PC-3 (cell line): Measurements from ENCODE around the gene NUTM2F. TPM values are rescaled to one million over a fixed set of nuclear protein-coding genes. Genes with fewer than 3 reads are reported as not detected.
"Not testable (repeated sequence)": the region's sequence is repeated elsewhere in the genome, so short reads cannot be mapped to it uniquely, and the experiment has no call there.

Experiments used
- ATAC-seq: fragments of 200-7000 bp; cut with Tn5 transposase; 2 replicates; pipeline ENCODE4 v1.9.1; 2020; ENCODE audit warnings: mild to moderate bottlenecking, moderate library complexity
- BruUV-seq: library from RNA; stranded (reverse); fragments of 400-500 nt; replicated peaks from 2 replicates; lab custom pipeline; 2021; lab: Mats Ljungman, UMichigan
- CTCF ChIA-PET: fragments of 300-600 bp; sonication (Branson Sonifier 250); formaldehyde crosslinking; loops from one replicate; lab custom pipeline; 2022; ENCODE audit warnings: antibody characterized with exemption; lab: Charles Lee
- POLR2A ChIA-PET: fragments of 300-600 bp; sonication (Branson Sonifier 250); formaldehyde crosslinking; loops from one replicate; lab custom pipeline; 2022; ENCODE audit warnings: antibody characterized with exemption; ENCODE audit not compliant: unreplicated experiment; lab: Charles Lee
- DNase-seq: peaks from one replicate; pipeline ENCODE4 v3.0.0-alpha.2; 2015
- H2AFZ ChIP-seq: fragments of 300-600 bp; sonication (generic); 2 replicates; pipeline ENCODE4 v1.6.0; 2016; ENCODE audit warnings: antibody characterized with exemption, low read length
- H3F3A ChIP-seq: fragments of 300-600 bp; sonication (generic); one replicate; pipeline ENCODE4 v1.6.0; 2017; ENCODE audit warnings: antibody characterized with exemption, low read length, control low read depth, mild to moderate bottlenecking; ENCODE audit not compliant: unreplicated experiment
- H3K27ac ChIP-seq: fragments of 300-600 bp; sonication (generic); 2 replicates; pipeline ENCODE4 v1.5.1; 2016; ENCODE audit warnings: mild to moderate bottlenecking, low read length
- H3K27me3 ChIP-seq: fragments of 300-600 bp; sonication (generic); 2 replicates; pipeline ENCODE4 v1.6.1; 2016; ENCODE audit warnings: low read length, mixed read lengths
- H3K36me3 ChIP-seq: fragments of 300-600 bp; sonication (generic); 2 replicates; pipeline ENCODE4 v1.6.1; 2016; ENCODE audit warnings: low read depth, mixed run types, low read length, mixed read lengths
- H3K4me1 ChIP-seq: fragments of 300-600 bp; sonication (generic); 2 replicates; pipeline ENCODE4 v1.5.1; 2016; ENCODE audit warnings: low read length; ENCODE audit not compliant: insufficient read depth
- H3K4me2 ChIP-seq: fragments of 300-600 bp; sonication (generic); 2 replicates; pipeline ENCODE4 v1.6.0; 2016; ENCODE audit warnings: low read length
- H3K4me3 ChIP-seq: fragments of 300-600 bp; sonication (generic); 2 replicates; pipeline ENCODE4 v1.5.1; 2016; ENCODE audit warnings: mild to moderate bottlenecking, low read length, mixed read lengths
- H3K79me2 ChIP-seq: fragments of 300-600 bp; sonication (generic); 2 replicates; pipeline ENCODE4 v1.6.1; 2017; ENCODE audit warnings: low read length, mixed read lengths
- H3K9ac ChIP-seq: fragments of 300-600 bp; sonication (generic); 2 replicates; pipeline ENCODE4 v1.6.0; 2016; ENCODE audit warnings: mild to moderate bottlenecking, low read length
- H3K9me2 ChIP-seq: fragments of 300-600 bp; sonication (generic); replicated peaks from 2 replicates; pipeline ENCODE4 v1.6.1; 2016; ENCODE audit warnings: mixed run types, low read length, mixed read lengths
- H3K9me3 ChIP-seq: fragments of 300-600 bp; sonication (generic); 2 replicates; pipeline ENCODE4 v1.6.1; 2016; ENCODE audit warnings: low read length, mixed read lengths
- H4K20me1 ChIP-seq: fragments of 300-600 bp; sonication (generic); 2 replicates; pipeline ENCODE4 v1.6.1; 2016; ENCODE audit warnings: low read length, mixed read lengths
- intact Hi-C: fragments of 100-400 bp; cut with micrococcal nuclease; formaldehyde crosslinking; loops from 2 replicates; pipeline ENCODE4 v1.9.0; 2023
- total RNA-seq: library from RNA; depleted of rRNA; stranded (reverse); fragments of >200 nt; gene quantifications from 2 replicates; pipeline ENCODE4 v1.2.3, GENCODE V29; 2014

The NUTM2F gene
- total RNA-seq, 1 experiment from 2014 or later = not detected

- H3K9ac ChIP-seq, CTCF ChIA-PET, intact Hi-C loops, H3K27me3 ChIP-seq, H2AFZ ChIP-seq, H3K4me2 ChIP-seq, H3K36me3 ChIP-seq, H3F3A ChIP-seq, H3K9me2 ChIP-seq, BruUV-seq, H3K4me3 ChIP-seq, H3K27ac ChIP-seq, H3K9me3 ChIP-seq, POLR2A ChIA-PET, DNase-seq, H3K4me1 ChIP-seq, H3K79me2 ChIP-seq, ATAC-seq, H4K20me1 ChIP-seq: not testable (repeated sequence)
Observed at GRCh38 chr9:94357158-94357557, 28.7 kb upstream of the NUTM2F start.

GRCh38 chr9:94351901-94352723, 23.7 kb upstream of the NUTM2F start:
- H3K4me1 ChIP-seq, H3K9ac ChIP-seq, H3K79me2 ChIP-seq, intact Hi-C loops, CTCF ChIA-PET, H3K9me2 ChIP-seq, H3K27me3 ChIP-seq, H3K4me2 ChIP-seq, H3K27ac ChIP-seq, H4K20me1 ChIP-seq, POLR2A ChIA-PET, H3K4me3 ChIP-seq, BruUV-seq, H3K9me3 ChIP-seq, H3K36me3 ChIP-seq, H3F3A ChIP-seq, H2AFZ ChIP-seq: not testable (repeated sequence)
- DNase-seq (peak; percentile 19), ATAC-seq (peak; percentile 33)

- H3K4me3 ChIP-seq, DNase-seq, intact Hi-C loops, H3K79me2 ChIP-seq, CTCF ChIA-PET, H3K27me3 ChIP-seq, H3K36me3 ChIP-seq, POLR2A ChIA-PET, H3K9me3 ChIP-seq, H2AFZ ChIP-seq, H4K20me1 ChIP-seq, BruUV-seq, H3K9me2 ChIP-seq, ATAC-seq, H3K4me2 ChIP-seq, H3K9ac ChIP-seq, H3F3A ChIP-seq, H3K27ac ChIP-seq, H3K4me1 ChIP-seq: not testable (repeated sequence)
Observed at GRCh38 chr9:94348754-94349153, 20.3 kb upstream of the NUTM2F start.

GRCh38 chr9:94347451-94347850, 19.0 kb upstream of the NUTM2F start:
- DNase-seq, H3K4me3 ChIP-seq, H3K27ac ChIP-seq, H3K4me1 ChIP-seq, H3K36me3 ChIP-seq, H3K27me3 ChIP-seq, POLR2A ChIA-PET, H3K9me2 ChIP-seq, H2AFZ ChIP-seq, H3F3A ChIP-seq, BruUV-seq, ATAC-seq, H3K9me3 ChIP-seq, H3K9ac ChIP-seq, H3K79me2 ChIP-seq, H3K4me2 ChIP-seq, CTCF ChIA-PET, H4K20me1 ChIP-seq, intact Hi-C loops: not testable (repeated sequence)

- CTCF ChIA-PET, ATAC-seq, H3F3A ChIP-seq, BruUV-seq, H3K27ac ChIP-seq, H3K27me3 ChIP-seq, intact Hi-C loops, H2AFZ ChIP-seq, H3K36me3 ChIP-seq, H3K79me2 ChIP-seq, H3K4me3 ChIP-seq, H3K9me3 ChIP-seq, H3K9ac ChIP-seq, POLR2A ChIA-PET, H3K9me2 ChIP-seq, H4K20me1 ChIP-seq, H3K4me1 ChIP-seq, H3K4me2 ChIP-seq, DNase-seq: not testable (repeated sequence)
Observed at GRCh38 chr9:94341703-94342102, 13.3 kb upstream of the NUTM2F start.

- H3K4me3 ChIP-seq, H3K4me1 ChIP-seq, H3K9me2 ChIP-seq, CTCF ChIA-PET, POLR2A ChIA-PET, H3K4me2 ChIP-seq, H3F3A ChIP-seq, H3K9me3 ChIP-seq, H3K36me3 ChIP-seq, intact Hi-C loops, H4K20me1 ChIP-seq, H3K27me3 ChIP-seq, H3K9ac ChIP-seq, ATAC-seq, DNase-seq, H3K27ac ChIP-seq, H3K79me2 ChIP-seq, BruUV-seq, H2AFZ ChIP-seq: not testable (repeated sequence)
Observed at GRCh38 chr9:94340750-94341149, 12.3 kb upstream of the NUTM2F start.
